Ishikawa (cell line): ENCODE results near the gene CABLES1.
A peak's percentile ranks its signal among the peaks of the same experiment; 100 is the strongest.

Experiments used
- CEBPB ChIP-seq: IDR thresholded peaks from 2 replicates; pipeline ENCODE4 v1.6.1; 2012
- CREB1 ChIP-seq: IDR thresholded peaks from 2 replicates; pipeline ENCODE4 v1.6.1; 2012; ENCODE audit warnings: low read depth
- EGR1 ChIP-seq: IDR thresholded peaks from 2 replicates; pipeline ENCODE4 v1.6.1; 2012
- EP300 ChIP-seq: IDR thresholded peaks from 2 replicates; pipeline ENCODE4 v1.6.1; 2012; ENCODE audit warnings: borderline replicate concordance
- FOXM1 ChIP-seq: IDR thresholded peaks from 2 replicates; pipeline ENCODE4 v1.6.1; 2012; ENCODE audit warnings: low read depth, borderline replicate concordance
- NFIC ChIP-seq: IDR thresholded peaks from 2 replicates; pipeline ENCODE4 v1.6.1; 2012
- RAD21 ChIP-seq: IDR thresholded peaks from 2 replicates; pipeline ENCODE4 v1.6.1; 2012; ENCODE audit warnings: low read depth
- TAF1 ChIP-seq: IDR thresholded peaks from 2 replicates; pipeline ENCODE4 v1.6.1; 2012; ENCODE audit warnings: low read depth, mild to moderate bottlenecking
- TCF12 ChIP-seq: IDR thresholded peaks from 2 replicates; pipeline ENCODE4 v1.6.1; 2012; ENCODE audit warnings: low read depth
- TEAD4 ChIP-seq: IDR thresholded peaks from 2 replicates; pipeline ENCODE4 v1.6.1; 2012
- YY1 ChIP-seq: IDR thresholded peaks from 2 replicates; pipeline ENCODE4 v1.6.1; 2012; ENCODE audit warnings: low read depth
- ZBTB7A ChIP-seq: IDR thresholded peaks from 2 replicates; pipeline ENCODE4 v1.6.1; 2012; ENCODE audit warnings: low read depth
- TF ChIP-seq, protein P1 (sequence below): IDR thresholded peaks from 2 replicates; pipeline ENCODE4 v1.6.1; 2012; ENCODE audit warnings: low read depth, mild to moderate bottlenecking
- TF ChIP-seq, protein P2 (sequence below): IDR thresholded peaks from 2 replicates; pipeline ENCODE4 v1.6.1; 2012
- TF ChIP-seq, protein P3 (sequence below): IDR thresholded peaks from 2 replicates; pipeline ENCODE4 v1.6.1; 2012

Gene CABLES1

DNA sequence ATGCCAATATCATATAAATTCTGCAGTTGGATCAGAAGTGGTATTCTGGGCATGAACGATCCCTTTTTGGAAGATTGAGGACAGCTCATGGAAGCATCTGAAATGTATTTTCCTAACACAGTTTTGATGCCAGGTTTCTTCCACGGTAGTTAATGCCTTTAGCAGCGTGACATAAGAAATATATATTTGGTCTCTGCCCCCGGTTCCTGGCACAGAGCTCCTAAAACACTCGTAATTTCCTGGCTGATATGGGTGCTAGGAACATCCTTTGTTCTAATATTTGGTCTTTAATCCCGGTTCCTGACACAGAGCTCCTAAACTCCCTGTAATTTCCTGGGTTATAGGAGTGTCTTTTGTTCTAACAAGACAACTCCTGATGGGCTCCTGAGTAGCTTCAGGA, 8.2 kb upstream of the CABLES1 start:
- TF ChIP-seq, protein P1, sequence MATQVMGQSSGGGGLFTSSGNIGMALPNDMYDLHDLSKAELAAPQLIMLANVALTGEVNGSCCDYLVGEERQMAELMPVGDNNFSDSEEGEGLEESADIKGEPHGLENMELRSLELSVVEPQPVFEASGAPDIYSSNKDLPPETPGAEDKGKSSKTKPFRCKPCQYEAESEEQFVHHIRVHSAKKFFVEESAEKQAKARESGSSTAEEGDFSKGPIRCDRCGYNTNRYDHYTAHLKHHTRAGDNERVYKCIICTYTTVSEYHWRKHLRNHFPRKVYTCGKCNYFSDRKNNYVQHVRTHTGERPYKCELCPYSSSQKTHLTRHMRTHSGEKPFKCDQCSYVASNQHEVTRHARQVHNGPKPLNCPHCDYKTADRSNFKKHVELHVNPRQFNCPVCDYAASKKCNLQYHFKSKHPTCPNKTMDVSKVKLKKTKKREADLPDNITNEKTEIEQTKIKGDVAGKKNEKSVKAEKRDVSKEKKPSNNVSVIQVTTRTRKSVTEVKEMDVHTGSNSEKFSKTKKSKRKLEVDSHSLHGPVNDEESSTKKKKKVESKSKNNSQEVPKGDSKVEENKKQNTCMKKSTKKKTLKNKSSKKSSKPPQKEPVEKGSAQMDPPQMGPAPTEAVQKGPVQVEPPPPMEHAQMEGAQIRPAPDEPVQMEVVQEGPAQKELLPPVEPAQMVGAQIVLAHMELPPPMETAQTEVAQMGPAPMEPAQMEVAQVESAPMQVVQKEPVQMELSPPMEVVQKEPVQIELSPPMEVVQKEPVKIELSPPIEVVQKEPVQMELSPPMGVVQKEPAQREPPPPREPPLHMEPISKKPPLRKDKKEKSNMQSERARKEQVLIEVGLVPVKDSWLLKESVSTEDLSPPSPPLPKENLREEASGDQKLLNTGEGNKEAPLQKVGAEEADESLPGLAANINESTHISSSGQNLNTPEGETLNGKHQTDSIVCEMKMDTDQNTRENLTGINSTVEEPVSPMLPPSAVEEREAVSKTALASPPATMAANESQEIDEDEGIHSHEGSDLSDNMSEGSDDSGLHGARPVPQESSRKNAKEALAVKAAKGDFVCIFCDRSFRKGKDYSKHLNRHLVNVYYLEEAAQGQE = no peak
- TF ChIP-seq, protein P2, sequence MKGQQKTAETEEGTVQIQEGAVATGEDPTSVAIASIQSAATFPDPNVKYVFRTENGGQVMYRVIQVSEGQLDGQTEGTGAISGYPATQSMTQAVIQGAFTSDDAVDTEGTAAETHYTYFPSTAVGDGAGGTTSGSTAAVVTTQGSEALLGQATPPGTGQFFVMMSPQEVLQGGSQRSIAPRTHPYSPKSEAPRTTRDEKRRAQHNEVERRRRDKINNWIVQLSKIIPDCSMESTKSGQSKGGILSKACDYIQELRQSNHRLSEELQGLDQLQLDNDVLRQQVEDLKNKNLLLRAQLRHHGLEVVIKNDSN = no peak
- TF ChIP-seq RAD21 = no peak
- TF ChIP-seq NFIC = no peak
- no peak for TF ChIP-seq TEAD4
- no peak for TF ChIP-seq CEBPB

DNA sequence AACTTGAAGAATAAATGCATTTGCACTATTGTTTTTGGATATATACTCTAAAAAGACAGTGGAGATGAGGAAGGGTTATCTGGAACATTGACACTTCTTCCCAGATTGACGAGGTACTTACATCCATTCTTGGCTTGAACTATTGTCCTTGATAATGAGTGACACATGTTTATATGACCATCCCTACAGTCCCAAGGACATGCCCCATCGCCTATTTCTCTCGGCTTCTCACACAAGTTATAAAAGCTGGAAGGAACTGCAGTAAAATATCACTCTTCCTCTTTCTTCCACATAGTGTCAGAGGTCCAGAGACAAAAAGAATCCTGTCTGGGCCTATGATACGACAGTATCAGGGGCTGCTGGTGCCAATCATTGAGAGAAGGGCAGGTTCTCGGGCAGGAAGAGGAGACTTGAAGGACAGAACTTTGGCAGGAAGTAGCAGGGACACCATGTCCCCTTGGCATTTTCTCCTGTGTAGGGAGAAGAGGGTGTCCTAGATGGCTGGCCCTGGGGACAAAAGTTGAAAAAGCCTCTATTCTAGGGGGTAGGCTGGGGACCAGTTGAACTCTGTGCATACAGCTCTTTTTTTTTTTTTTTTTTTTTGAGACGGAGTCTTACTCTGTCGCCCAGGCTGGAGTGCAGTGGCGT, 5.8 kb upstream of the CABLES1 start:
- TF ChIP-seq CEBPB (no peak), EP300 (no peak), TCF12 (no peak), YY1 (no peak), TEAD4 (no peak), CREB1 (no peak), ZBTB7A (no peak), FOXM1 (no peak), RAD21 (no peak), TAF1 (no peak), NFIC (no peak), EGR1 (no peak)
- TF ChIP-seq, protein P3, sequence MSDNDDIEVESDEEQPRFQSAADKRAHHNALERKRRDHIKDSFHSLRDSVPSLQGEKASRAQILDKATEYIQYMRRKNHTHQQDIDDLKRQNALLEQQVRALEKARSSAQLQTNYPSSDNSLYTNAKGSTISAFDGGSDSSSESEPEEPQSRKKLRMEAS = no peak
- TF ChIP-seq, protein P2 = no peak
- TF ChIP-seq, protein P1 = no peak

DNA sequence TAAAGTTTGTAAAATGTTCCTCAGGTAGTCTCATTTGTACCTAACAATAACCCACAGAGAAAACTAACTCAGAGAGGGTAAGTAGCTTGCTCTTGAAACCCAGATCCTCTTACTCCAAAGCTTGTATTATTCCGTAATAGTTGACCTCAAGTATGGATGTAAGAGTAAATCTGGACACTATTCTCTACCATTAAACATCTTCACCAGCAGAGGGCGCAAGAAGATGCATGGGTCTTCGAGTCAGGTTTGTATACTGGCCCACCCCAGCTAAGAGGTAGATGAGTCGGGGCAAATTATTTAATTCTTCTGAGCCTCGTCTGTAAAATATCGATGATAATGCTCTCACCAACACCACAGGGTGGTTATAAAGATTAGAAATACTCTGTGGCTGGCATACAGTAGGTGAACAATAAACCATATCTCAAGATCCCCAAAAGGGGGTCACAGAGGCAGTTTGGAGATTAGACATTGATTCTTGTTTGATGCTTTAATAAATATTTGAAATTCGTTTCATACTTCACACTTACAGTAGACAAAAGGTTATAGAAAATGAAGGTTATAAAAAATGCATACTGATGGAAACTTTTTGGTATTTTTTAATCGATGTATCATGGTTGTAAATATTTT, 3.5 kb upstream of the CABLES1 start:
- TF ChIP-seq RAD21 (peak; percentile 81), TCF12 (no peak), YY1 (no peak)

DNA sequence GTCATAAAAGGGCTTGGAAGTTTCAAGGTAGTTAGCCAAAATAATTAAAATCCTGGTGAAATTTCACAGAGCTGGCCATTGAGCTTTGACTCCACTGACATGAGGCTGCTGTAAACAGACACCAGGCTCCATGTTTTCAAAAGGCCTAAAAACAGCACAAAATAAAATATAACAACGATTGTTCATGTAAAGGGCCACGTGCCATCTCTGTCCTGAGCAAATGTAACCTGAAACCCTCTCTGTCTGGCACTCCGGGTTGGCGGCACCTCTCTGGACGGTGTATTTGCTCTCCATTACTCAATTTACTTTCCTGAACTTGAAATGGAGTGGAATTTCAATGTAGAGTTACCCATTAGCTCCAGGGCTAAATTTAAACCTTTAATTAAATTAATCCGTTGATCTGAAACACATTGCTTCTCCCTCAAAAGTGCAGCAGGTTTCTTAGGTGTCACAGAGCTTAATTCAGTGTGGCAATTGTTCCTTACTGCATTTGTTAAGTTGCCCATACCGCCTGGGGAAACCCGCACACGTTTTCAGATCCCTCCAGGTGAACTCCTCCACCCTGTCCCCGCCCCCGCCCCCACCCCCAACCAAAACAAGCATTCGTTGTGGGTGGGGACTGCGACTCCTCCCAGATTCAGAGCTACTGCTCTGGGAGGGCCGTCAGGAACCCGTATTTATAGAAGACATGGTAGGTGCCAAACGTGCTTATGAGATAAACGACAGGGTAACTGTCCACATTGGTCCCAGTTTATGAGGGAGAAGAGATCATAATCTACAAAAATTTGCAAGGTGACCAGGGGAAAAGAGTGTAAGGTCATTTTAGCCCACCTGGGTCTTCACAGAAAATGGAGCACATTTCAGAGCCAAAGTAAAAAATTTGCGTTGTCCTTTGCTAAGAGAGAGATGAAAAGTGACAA, 1.2 kb upstream of the CABLES1 start:
- no peak; the same call in 1 of the 2 replicates for TF ChIP-seq NFIC
- no peak for TF ChIP-seq YY1
- no peak for TF ChIP-seq TCF12
- peak; percentile 37; the same call in 1 of the 2 replicates for TF ChIP-seq EP300
- TF ChIP-seq, protein P3 = peak; percentile 93
- TF ChIP-seq EGR1 = no peak
- TF ChIP-seq TEAD4 = 0 out of 2 replicates have a peak, but pooled peaks have one; percentile 16
- TF ChIP-seq, protein P2 = peak; percentile 80
- TF ChIP-seq, protein P1 = no peak
- no peak for TF ChIP-seq RAD21
- TF ChIP-seq CEBPB = 0 out of 2 replicates have a peak, but pooled peaks have one; percentile 6
- TF ChIP-seq FOXM1 = no peak
- TF ChIP-seq CREB1 = no peak
- TF ChIP-seq TAF1 = no peak
- TF ChIP-seq ZBTB7A = no peak
